ENCODE measurements around the gene CCDC188. TPM values are rescaled to one million over a fixed set of nuclear protein-coding genes. Genes with fewer than 3 reads are reported as not detected.

Gene CCDC188
- total RNA-seq, 1 experiment from 2014 or later, result not detected

GRCh38 chr22:20154602-20155187, 3.8 kb upstream of the CCDC188 start:
- no peak overlapping the region for H2BK120ac ChIP-seq (ENCODE audit: low read depth, low read length, poor library complexity, severe bottlenecking)
- no peak overlapping the region for H4K91ac ChIP-seq (ENCODE audit: insufficient read length, low read depth, low read length)
- no peak overlapping the region for H2BK15ac ChIP-seq (ENCODE audit: low read depth, low read length)
- H2BK5ac ChIP-seq (ENCODE audit: insufficient read length, low read length), result no peak overlapping the region
- no peak overlapping the region for H3K23ac ChIP-seq (ENCODE audit: insufficient read length, low read depth, low read length)
- no peaks in the 10 kb centered on the region for H3K4me1 ChIP-seq (ENCODE audit: insufficient read depth, low read length)
- Mint-ChIP-seq H3K4me1 (peaks cover 6 to 14% of the 10 kb centered on the region in 2 experiments), H3K36me3 (ENCODE audit: insufficient read depth in 1 of 3, low read depth in 3 of 3) (no peaks in the 10 kb centered on the region), H3K4me3 (no peak overlapping the region), H3K27me3 (ENCODE audit: low read depth) (no peaks in the 10 kb centered on the region), H3K27ac (no peak overlapping the region), H3K9me3 (no peaks in the 10 kb centered on the region; a peak in 1 of 5 replicates)
- no peak overlapping the region for H3K4ac ChIP-seq (ENCODE audit: low read depth, low read length)
- H3K23me2 ChIP-seq (ENCODE audit: insufficient read length, low read depth, low read length, poor library complexity, severe bottlenecking), result peaks cover 5% of the 10 kb centered on the region
- no peak overlapping the region for H3K9ac ChIP-seq (ENCODE audit: extremely low read depth, insufficient read length, low read length)
- no peak overlapping the region for H4K5ac ChIP-seq (ENCODE audit: insufficient read length, low read depth, low read length)
- TF ChIP-seq, protein P1, sequence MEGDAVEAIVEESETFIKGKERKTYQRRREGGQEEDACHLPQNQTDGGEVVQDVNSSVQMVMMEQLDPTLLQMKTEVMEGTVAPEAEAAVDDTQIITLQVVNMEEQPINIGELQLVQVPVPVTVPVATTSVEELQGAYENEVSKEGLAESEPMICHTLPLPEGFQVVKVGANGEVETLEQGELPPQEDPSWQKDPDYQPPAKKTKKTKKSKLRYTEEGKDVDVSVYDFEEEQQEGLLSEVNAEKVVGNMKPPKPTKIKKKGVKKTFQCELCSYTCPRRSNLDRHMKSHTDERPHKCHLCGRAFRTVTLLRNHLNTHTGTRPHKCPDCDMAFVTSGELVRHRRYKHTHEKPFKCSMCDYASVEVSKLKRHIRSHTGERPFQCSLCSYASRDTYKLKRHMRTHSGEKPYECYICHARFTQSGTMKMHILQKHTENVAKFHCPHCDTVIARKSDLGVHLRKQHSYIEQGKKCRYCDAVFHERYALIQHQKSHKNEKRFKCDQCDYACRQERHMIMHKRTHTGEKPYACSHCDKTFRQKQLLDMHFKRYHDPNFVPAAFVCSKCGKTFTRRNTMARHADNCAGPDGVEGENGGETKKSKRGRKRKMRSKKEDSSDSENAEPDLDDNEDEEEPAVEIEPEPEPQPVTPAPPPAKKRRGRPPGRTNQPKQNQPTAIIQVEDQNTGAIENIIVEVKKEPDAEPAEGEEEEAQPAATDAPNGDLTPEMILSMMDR (conservative IDR thresholded peaks at IDR 0.05), result peak; percentile 27; the same call in 2 of the 3 replicates
- no peak overlapping the region for H3T11ph ChIP-seq (ENCODE audit: low read length)
- H2BK12ac ChIP-seq (ENCODE audit: insufficient read length, low read depth, low read length), result no peak overlapping the region
- no peak overlapping the region for H4K8ac ChIP-seq (replicated peaks; ENCODE audit: insufficient read length, low read depth, low read length)
- H3K27ac ChIP-seq (ENCODE audit: insufficient read length, low read depth, low read length), result no peak overlapping the region
- no CpG with 5 or more reads among the region's 14 CpGs for WGBS (ENCODE audit: extremely low coverage, insufficient read length, low lambda C conversion rate)
- H3K79me2 ChIP-seq (ENCODE audit: insufficient read depth, low read length), result no peaks in the 10 kb centered on the region
- H4K20me1 ChIP-seq (ENCODE audit: control insufficient read depth, insufficient read depth, insufficient read length), result no peaks in the 10 kb centered on the region
- H3K14ac ChIP-seq (ENCODE audit: insufficient read depth, low read length), result no peak overlapping the region
- no peak overlapping the region for H3K18ac ChIP-seq (ENCODE audit: insufficient read length, low read depth, low read length)
- H2BK20ac ChIP-seq (ENCODE audit: low read depth, low read length, poor library complexity, severe bottlenecking), result no peak overlapping the region
- H2AK5ac ChIP-seq (ENCODE audit: insufficient read length, low read length), result no peak overlapping the region
- DNase-seq, result no peak
- H3K4me2 ChIP-seq (ENCODE audit: insufficient read depth, insufficient read length, low read length), result no peak overlapping the region
- no peaks in the 10 kb centered on the region for H3K9me3 ChIP-seq (ENCODE audit: control insufficient read depth, low read depth, low read length)
- no peak overlapping the region for H3K56ac ChIP-seq (ENCODE audit: insufficient read length, low read depth, low read length)
- no peak overlapping the region for H2AFZ ChIP-seq (ENCODE audit: low read length)
- H3K27me3 ChIP-seq (ENCODE audit: insufficient read depth, low read length), result no peaks in the 10 kb centered on the region
- no peaks in the 10 kb centered on the region for H3K79me1 ChIP-seq (ENCODE audit: insufficient read depth, low read depth, low read length, poor library complexity, severe bottlenecking)

Measured in H9 (cell line).